ENCODE measurements around the gene PYCARD.
"Not testable (repeated sequence)": the region's sequence is repeated elsewhere in the genome, so short reads cannot be mapped to it uniquely, and the experiment has no call there.

The PYCARD gene

DNA sequence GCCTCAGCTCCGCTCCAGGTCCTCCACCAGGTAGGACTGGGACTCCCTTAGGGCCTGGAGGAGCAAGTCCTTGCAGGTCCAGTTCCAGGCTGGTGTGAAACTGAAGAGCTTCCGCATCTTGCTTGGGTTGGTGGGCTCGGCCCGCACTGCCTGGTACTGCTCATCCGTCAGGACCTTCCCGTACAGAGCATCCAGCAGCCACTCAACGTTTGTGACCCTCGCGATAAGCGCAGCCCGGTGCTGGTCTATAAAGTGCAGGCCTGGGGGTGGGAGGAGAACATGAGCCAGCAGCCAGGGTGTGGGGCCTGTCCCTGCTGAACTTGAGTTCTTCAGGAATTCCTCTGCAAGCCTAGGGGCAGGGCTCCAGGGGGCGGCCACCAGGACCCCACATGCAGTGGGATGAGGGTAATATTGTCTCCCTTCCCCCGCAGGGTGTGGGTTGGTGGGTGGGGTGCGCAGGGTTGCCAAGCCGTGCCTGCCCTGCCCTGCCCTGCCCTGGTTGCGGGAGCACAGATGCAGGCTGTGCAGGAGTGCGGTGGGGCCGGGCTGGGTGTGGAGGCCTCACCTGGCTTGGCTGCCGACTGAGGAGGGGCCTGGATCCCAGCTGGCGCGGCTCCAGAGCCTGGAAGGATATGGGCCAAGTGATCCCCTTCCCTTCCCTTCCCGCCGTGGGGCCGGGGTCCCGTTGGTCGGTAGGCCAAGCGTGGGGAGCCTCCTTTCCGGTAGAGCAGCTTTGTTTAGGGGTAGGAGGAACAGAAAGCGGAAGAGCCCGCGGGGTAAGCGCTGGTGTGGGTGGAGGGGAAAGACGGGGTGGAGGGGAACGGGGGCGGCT lies 762 bp downstream of the PYCARD start:
- peak overlapping the region; percentile 77 for H3K4me3 ChIP-seq (ENCODE audit: low read depth, low read length)
- TF ChIP-seq CTCF (IDR thresholded peaks at IDR 0.05; ENCODE audit: insufficient read depth, low read depth, low read length, missing control alignments), result no peak
- peak; percentile 71 for DNase-seq (ENCODE audit: low read depth)

DNA sequence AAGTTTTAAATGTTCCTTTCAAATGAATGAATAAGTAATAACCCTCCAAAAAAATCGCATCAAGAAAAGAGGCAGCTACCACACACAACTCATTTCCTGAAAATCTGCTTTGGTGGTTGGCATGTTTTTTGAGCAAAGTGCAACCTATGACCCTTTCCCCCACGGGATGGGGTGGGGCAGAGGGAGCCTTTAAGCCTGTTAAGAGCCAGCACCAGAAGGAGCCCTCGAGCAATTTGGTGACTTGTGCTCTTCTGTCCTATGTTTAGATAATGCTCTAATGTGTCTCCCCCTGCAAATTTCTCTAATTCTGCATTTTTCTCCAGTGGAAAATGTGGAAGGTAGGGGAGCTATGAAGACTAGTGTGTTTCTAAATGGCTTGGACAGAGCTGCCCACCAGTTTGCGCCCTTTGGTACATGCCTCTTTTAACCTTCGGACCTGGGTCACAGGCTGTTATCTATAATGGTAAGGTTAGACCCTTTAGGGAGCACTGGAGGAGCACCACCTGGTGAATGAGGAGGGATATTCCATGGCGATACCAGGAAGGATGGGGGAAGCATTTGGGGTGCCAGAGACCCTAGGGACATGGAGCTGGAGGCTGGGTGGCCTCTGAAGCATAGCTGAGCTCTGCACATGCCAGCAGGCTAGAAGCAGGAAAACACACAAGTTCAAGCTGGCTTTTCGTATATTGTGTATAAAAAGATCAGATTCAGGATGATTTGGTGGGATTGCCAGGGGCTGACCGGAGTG lies 1.6 kb downstream of the PYCARD start:
- DNase-seq (ENCODE audit: low read depth), result peak; percentile 53
- peak overlapping the region; percentile 77 for H3K4me3 ChIP-seq (ENCODE audit: low read depth, low read length)
- peak; percentile 19 for TF ChIP-seq CTCF (IDR thresholded peaks at IDR 0.05; ENCODE audit: insufficient read depth, low read depth, low read length, missing control alignments)

DNA sequence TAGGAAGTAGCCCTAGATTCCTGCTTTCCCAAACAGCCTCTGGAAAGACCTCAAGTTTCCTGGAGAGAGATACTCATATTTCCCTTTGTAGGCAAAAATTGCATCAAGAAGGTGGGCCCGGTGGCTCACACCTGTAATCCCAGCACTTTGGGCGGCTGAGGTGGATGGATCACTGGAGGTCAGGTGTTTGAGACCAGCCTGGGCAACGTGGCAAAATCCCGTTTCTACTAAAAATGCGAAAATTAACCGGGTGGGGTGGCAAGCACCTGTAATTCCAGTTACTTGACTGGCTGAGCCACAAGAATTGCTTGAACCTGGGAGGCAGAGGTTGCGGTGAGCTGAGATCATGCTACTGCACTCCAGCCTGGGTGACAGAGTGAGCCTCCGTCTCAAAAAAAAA lies 2.4 kb downstream of the PYCARD start:
- DNase-seq (ENCODE audit: low read depth); H3K4me3 ChIP-seq (ENCODE audit: low read depth, low read length): not testable (repeated sequence)

GRCh38 chr16:31199430-31200041 lies 3.0 kb downstream of the PYCARD start:
- no peak overlapping the region for H3K4me3 ChIP-seq (ENCODE audit: low read depth, low read length)
- DNase-seq (ENCODE audit: low read depth), result no peak
- no peak for TF ChIP-seq CTCF (IDR thresholded peaks at IDR 0.05; ENCODE audit: insufficient read depth, low read depth, low read length, missing control alignments)

- no peak for TF ChIP-seq CTCF (IDR thresholded peaks at IDR 0.05; ENCODE audit: insufficient read depth, low read depth, low read length, missing control alignments)
- no peak overlapping the region for H3K4me3 ChIP-seq (ENCODE audit: low read depth, low read length)
- no peak for DNase-seq (ENCODE audit: low read depth)
These were observed 4.2 kb downstream of the PYCARD start for GRCh38 chr16:31198207-31198882.

GRCh38 chr16:31196324-31197088 lies 6.1 kb downstream of the PYCARD start:
- TF ChIP-seq CTCF (IDR thresholded peaks at IDR 0.05; ENCODE audit: insufficient read depth, low read depth, low read length, missing control alignments), result no peak
- no peak for DNase-seq (ENCODE audit: low read depth)

GRCh38 chr16:31195861-31196260 lies 6.7 kb downstream of the PYCARD start:
- not testable (repeated sequence) for H3K4me3 ChIP-seq (ENCODE audit: low read depth, low read length); DNase-seq (ENCODE audit: low read depth)

More at GRCh38 chr16:31196324-31197088, 6.1 kb downstream of the PYCARD start:
- H3K4me3 ChIP-seq (ENCODE audit: low read depth, low read length), result no peak overlapping the region

Measured in GM12865 (cell line).